ENCODE results near the gene CHSY1. TPM values are rescaled to one million over a fixed set of nuclear protein-coding genes. Genes with fewer than 3 reads are reported as not detected.
A peak's percentile ranks its signal among the peaks of the same experiment; 100 is the strongest.

The CHSY1 gene
- total and polyA plus RNA-seq, 10 of the 15 experiments (the other 5 are each of a cell fraction or from before 2014, with no cell fraction given) = 1.4 to 31.2 (median 10.5) TPM

GRCh38 chr15:101167411-101167752 lies 84.5 kb downstream of the CHSY1 start:
- in situ Hi-C loops (cut with MboI) = no loop called here
- ChIA-PET SMC1A (ENCODE audit: uncharacterized antibody, unreplicated experiment) (interaction anchor here (0.7 to 1.2 kb wide), 4 partner anchors 10 to 32 kb away, joined by 3 read pairs; no protein-coding TSS in a partner anchor), POLR2A (interaction anchor here (1.0 to 1.6 kb wide), 2 partner anchors 9 to 11 kb away, joined by 4 read pairs; no protein-coding TSS in a partner anchor), CTCF (interaction anchor here (0.8 to 1.6 kb wide), 5 partner anchors 9 to 91 kb away, joined by 3 to 4 read pairs (median 4); no protein-coding TSS in a partner anchor), RAD21 (ENCODE audit: unreplicated experiment) (interaction anchor here (0.9 kb wide), 1 partner anchor 9 kb away, joined by 3 read pairs; no protein-coding TSS in a partner anchor)
- Histone ChIP-seq H3K36me3 (ENCODE audit: control insufficient read depth in 2 of 2, insufficient read depth in 2 of 2, low read length in 1 of 2) (no peaks in the 10 kb centered on the region), H3K79me2 (ENCODE audit: control insufficient read depth, insufficient read depth, low read length) (no peaks in the 10 kb centered on the region), H2AFZ (ENCODE audit: control insufficient read depth, low read depth, low read length) (no peak overlapping the region), H3K27me3 (replicated peaks in 1 of 2; ENCODE audit: control insufficient read depth in 2 of 2, insufficient read depth in 2 of 2, low read length in 1 of 2) (no peaks in the 10 kb centered on the region), H4K20me1 (ENCODE audit: control insufficient read depth, insufficient read depth) (no peaks in the 10 kb centered on the region), H3K9ac (ENCODE audit: control insufficient read depth, insufficient read depth, low read length) (no peak overlapping the region), H3K9me3 (replicated peaks; ENCODE audit: control insufficient read depth, insufficient read depth, low read length) (peaks cover 14% of the 10 kb centered on the region), H3K4me1 (ENCODE audit: control insufficient read depth, insufficient read depth, low read length) (peaks cover 8% of the 10 kb centered on the region), H3K4me3 (no peak overlapping the region), H3K4me2 (ENCODE audit: control insufficient read depth, insufficient read depth) (no peak overlapping the region), H3K27ac (ENCODE audit: control insufficient read depth, insufficient read depth) (no peak overlapping the region)
- no peak for DNase-seq (ENCODE audit: low read depth, low spot score)
- no TSS peak for BruUV-seq (replicated peaks)
- TF ChIP-seq NFIC (IDR thresholded peaks at IDR 0.05; ENCODE audit: low read depth, low read length) (no peak), CREM (IDR thresholded peaks at IDR 0.05; ENCODE audit: low read depth) (no peak), SUZ12 (IDR thresholded peaks at IDR 0.05; ENCODE audit: unreplicated experiment) (no peak), TARDBP (IDR thresholded peaks at IDR 0.05; ENCODE audit: borderline replicate concordance) (no peak), KDM1A (IDR thresholded peaks at IDR 0.05; ENCODE audit: borderline replicate concordance) (no peak)
- intact Hi-C loops (cut with micrococcal nuclease; ENCODE audit: unreplicated experiment) = no loop called here
- no peak for ATAC-seq
- no peak for FAIRE-seq
- WGBS (ENCODE audit: insufficient coverage, insufficient replicate concordance, low lambda C conversion rate, missing lambda C conversion rate) = 78% methylated on average over 3 of the region's 3 CpGs

DNA sequence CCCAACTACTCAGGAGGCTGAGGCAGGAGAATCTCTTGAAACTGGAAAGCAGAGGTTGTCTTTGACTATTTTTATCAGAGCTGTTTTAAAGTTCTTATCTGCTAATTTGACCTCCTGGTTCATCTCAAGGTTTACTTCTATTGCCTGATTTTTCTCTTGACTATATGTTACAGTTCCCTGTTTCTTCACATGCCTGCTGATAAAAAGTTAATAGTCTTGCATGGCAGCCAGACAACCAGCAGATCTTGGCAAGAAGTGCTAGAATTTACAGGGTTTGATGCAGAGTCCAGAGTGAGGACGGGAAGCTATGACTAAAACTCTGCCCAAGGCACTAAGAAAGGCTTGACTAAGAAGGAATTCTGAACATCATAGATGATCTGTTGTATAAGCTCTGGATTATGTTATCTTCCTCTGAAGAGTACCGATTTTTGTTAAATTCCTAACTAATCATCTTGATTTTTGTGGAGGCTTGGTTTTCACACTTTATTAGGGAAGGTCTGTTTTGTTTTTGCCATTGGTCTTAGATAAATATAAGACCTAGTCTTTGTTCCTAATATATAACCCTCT lies 85.9 kb downstream of the CHSY1 start:
- Histone ChIP-seq H2AFZ (ENCODE audit: control insufficient read depth, low read depth, low read length) (no peak overlapping the region), H3K4me1 (ENCODE audit: control insufficient read depth, insufficient read depth, low read length) (peaks cover 8% of the 10 kb centered on the region), H3K9me3 (replicated peaks; ENCODE audit: control insufficient read depth, insufficient read depth, low read length) (peaks cover 14% of the 10 kb centered on the region), H3K9ac (ENCODE audit: control insufficient read depth, insufficient read depth, low read length) (no peak overlapping the region), H3K79me2 (ENCODE audit: control insufficient read depth, insufficient read depth, low read length) (no peaks in the 10 kb centered on the region), H3K36me3 (ENCODE audit: control insufficient read depth in 2 of 2, insufficient read depth in 2 of 2, low read length in 1 of 2) (no peaks in the 10 kb centered on the region), H3K4me2 (ENCODE audit: control insufficient read depth, insufficient read depth) (no peak overlapping the region), H3K4me3 (no peak overlapping the region), H3K27me3 (replicated peaks in 1 of 2; ENCODE audit: control insufficient read depth in 2 of 2, insufficient read depth in 2 of 2, low read length in 1 of 2) (no peaks in the 10 kb centered on the region), H3K27ac (ENCODE audit: control insufficient read depth, insufficient read depth) (no peak overlapping the region), H4K20me1 (ENCODE audit: control insufficient read depth, insufficient read depth) (no peaks in the 10 kb centered on the region)
- ATAC-seq (no peak), DNase-seq (ENCODE audit: low read depth, low spot score) (no peak), FAIRE-seq (no peak)
- no TSS peak for BruUV-seq (replicated peaks)
- ChIA-PET CTCF (interaction anchor here (1.0 to 1.4 kb wide), 4 partner anchors 9 to 92 kb away, joined by 3 to 4 read pairs (median 3); no protein-coding TSS in a partner anchor), SMC1A (ENCODE audit: uncharacterized antibody, unreplicated experiment) (interaction anchor here (1.0 to 2.1 kb wide), 3 partner anchors 20 to 38 kb away, joined by 4 to 6 read pairs (median 4); no protein-coding TSS in a partner anchor), RAD21 (ENCODE audit: unreplicated experiment) (no interaction called here), POLR2A (interaction anchor here (1.6 kb wide), 1 partner anchor 9 kb away, joined by 4 read pairs; no protein-coding TSS in a partner anchor)
- TF ChIP-seq ZNF384 (IDR thresholded peaks at IDR 0.05; ENCODE audit: borderline replicate concordance, low read depth, low read length) = no peak
- TF ChIP-seq CBX5 (IDR thresholded peaks at IDR 0.05; ENCODE audit: low read depth) = 0 out of 2 replicates have a peak, but pooled peaks have one; percentile 33
- in situ Hi-C loops (cut with MboI) (no loop called here), intact Hi-C loops (cut with micrococcal nuclease; ENCODE audit: unreplicated experiment) (no loop called here)
- 23% methylated on average over 2 of the region's 2 CpGs for whole genome bisulfite sequencing (ENCODE audit: insufficient coverage, insufficient replicate concordance, low lambda C conversion rate, missing lambda C conversion rate)

All from GM12878 (cell line).